ENCODE results near the gene MDGA2. TPM values are rescaled to one million over a fixed set of nuclear protein-coding genes. Genes with fewer than 3 reads are reported as not detected.

MDGA2 gene
- total RNA-seq, 2 experiments from 2014 or later = not detected

- TF ChIP-seq CTCF (IDR thresholded peaks at IDR 0.05) = no peak
- no peaks in the 10 kb centered on the region for H3K36me3 Mint-ChIP-seq (ENCODE audit: low read depth)
- no peak overlapping the region for H3K4me3 Mint-ChIP-seq
- DNase-seq (no peak), ATAC-seq (ENCODE audit: poor library complexity) (no peak)
- no peaks in the 10 kb centered on the region for H3K27me3 Mint-ChIP-seq
- peaks cover 7% of the 10 kb centered on the region for H3K9me3 Mint-ChIP-seq
- no peaks in the 10 kb centered on the region for H3K4me1 Mint-ChIP-seq (ENCODE audit: low read depth)
- no peaks in the 10 kb centered on the region for H3K36me3 ChIP-seq (ENCODE audit: insufficient read depth, low read length)
- no peak overlapping the region for H3K4me3 ChIP-seq (ENCODE audit: low read length)
- no peak overlapping the region for H3K27ac ChIP-seq (ENCODE audit: low read depth in 1 of 2, low read length in 2 of 2)
- POLR2A ChIA-PET = no interaction called here
- no peak overlapping the region for H3K27ac Mint-ChIP-seq
- intact Hi-C loops (cut with DNase I, micrococcal nuclease) = no loop called here
- CTCF ChIA-PET = no interaction called here
- no peaks in the 10 kb centered on the region for H3K9me3 ChIP-seq (ENCODE audit: control insufficient read depth in 1 of 2, insufficient read depth in 1 of 2, low read length in 2 of 2)
- no peaks in the 10 kb centered on the region for H3K4me1 ChIP-seq (ENCODE audit: insufficient read depth, low read length)
- H3K27me3 ChIP-seq (ENCODE audit: control insufficient read depth in 1 of 2, insufficient read depth in 2 of 2, low read length in 2 of 2) = no peaks in the 10 kb centered on the region
Measured at GRCh38 chr14:47085678-47086077, 589.7 kb downstream of the MDGA2 start.

DNA sequence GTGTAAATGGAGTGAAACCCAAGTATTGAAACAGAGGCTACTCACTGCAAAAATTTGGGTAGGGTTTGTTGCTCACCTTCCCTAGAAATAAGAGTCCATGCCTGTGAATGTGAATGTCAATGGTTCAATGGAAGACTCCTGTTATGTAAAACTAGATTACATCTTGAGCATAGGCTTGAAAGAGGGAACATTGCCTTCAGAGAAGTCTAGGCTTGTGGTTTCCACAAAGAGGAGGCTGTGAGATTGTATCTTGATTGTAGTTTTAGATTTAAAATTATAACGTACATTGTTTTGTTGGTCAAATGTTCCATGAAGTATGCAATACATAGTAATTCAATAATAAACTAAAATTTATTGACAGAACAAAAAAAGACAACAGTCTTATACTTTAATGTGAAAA, 610.1 kb downstream of the MDGA2 start:
- TF ChIP-seq CTCF (IDR thresholded peaks at IDR 0.05) = no peak
- POLR2A ChIA-PET = no interaction called here
- H3K27ac ChIP-seq (ENCODE audit: low read depth in 1 of 2, low read length in 2 of 2) = no peak overlapping the region
- H3K27ac Mint-ChIP-seq = no peak overlapping the region
- intact Hi-C loops (cut with DNase I, micrococcal nuclease) = no loop called here
- H3K4me1 Mint-ChIP-seq (ENCODE audit: low read depth) = no peaks in the 10 kb centered on the region
- no peak for ATAC-seq (ENCODE audit: poor library complexity)
- H3K4me3 Mint-ChIP-seq = no peak overlapping the region
- CTCF ChIA-PET = no interaction called here
- H3K9me3 Mint-ChIP-seq = no peaks in the 10 kb centered on the region
- H3K9me3 ChIP-seq (ENCODE audit: control insufficient read depth in 1 of 2, insufficient read depth in 1 of 2, low read length in 2 of 2) = no peaks in the 10 kb centered on the region
- H3K4me3 ChIP-seq (ENCODE audit: low read length) = no peak overlapping the region
- H3K36me3 ChIP-seq (ENCODE audit: insufficient read depth, low read length) = no peaks in the 10 kb centered on the region
- H3K4me1 ChIP-seq (ENCODE audit: insufficient read depth, low read length) = no peaks in the 10 kb centered on the region
- H3K27me3 Mint-ChIP-seq = no peaks in the 10 kb centered on the region
- DNase-seq = no peak
- no peaks in the 10 kb centered on the region for H3K27me3 ChIP-seq (ENCODE audit: control insufficient read depth in 1 of 2, insufficient read depth in 2 of 2, low read length in 2 of 2)
- H3K36me3 Mint-ChIP-seq (ENCODE audit: low read depth) = no peaks in the 10 kb centered on the region

- Histone ChIP-seq H3K27me3 (ENCODE audit: control insufficient read depth in 1 of 2, insufficient read depth in 2 of 2, low read length in 2 of 2) (no peaks in the 10 kb centered on the region), H3K27ac (ENCODE audit: low read depth in 1 of 2, low read length in 2 of 2) (no peak overlapping the region), H3K9me3 (ENCODE audit: control insufficient read depth in 1 of 2, insufficient read depth in 1 of 2, low read length in 2 of 2) (no peaks in the 10 kb centered on the region), H3K36me3 (ENCODE audit: insufficient read depth, low read length) (no peaks in the 10 kb centered on the region), H3K4me3 (ENCODE audit: low read length) (no peak overlapping the region), H3K4me1 (ENCODE audit: insufficient read depth, low read length) (no peaks in the 10 kb centered on the region)
- no peak overlapping the region for H3K27ac Mint-ChIP-seq
- no peak for DNase-seq
- H3K4me3 Mint-ChIP-seq = no peak overlapping the region
- intact Hi-C loops (cut with DNase I, micrococcal nuclease) = no loop called here
- TF ChIP-seq CTCF (IDR thresholded peaks at IDR 0.05) = no peak
- ChIA-PET POLR2A (no interaction called here), CTCF (no interaction called here)
- no peaks in the 10 kb centered on the region for H3K27me3 Mint-ChIP-seq
- H3K36me3 Mint-ChIP-seq (ENCODE audit: low read depth) = no peaks in the 10 kb centered on the region
- no peaks in the 10 kb centered on the region for H3K4me1 Mint-ChIP-seq (ENCODE audit: low read depth)
- ATAC-seq (ENCODE audit: poor library complexity) = no peak
- H3K9me3 Mint-ChIP-seq = peaks cover 2% of the 10 kb centered on the region
Measured at GRCh38 chr14:47060050-47060449, 615.4 kb downstream of the MDGA2 start.

Measured in CD4-positive, alpha-beta T cell (primary cell).